NOMO-1 treated with DMSO at 0.1 percent for 48 hours (cell line): Measurements from ENCODE around the gene ETNK1.
"Not testable (repeated sequence)": the region's sequence is repeated elsewhere in the genome, so short reads cannot be mapped to it uniquely, and the experiment has no call there.

Experiments used
- DNase-seq: peaks from one replicate; lab custom pipeline; 2025; ENCODE audit not compliant: unreplicated experiment; lab: John Stamatoyannopoulos, UW

Gene ETNK1

GRCh38 chr12:22624870-22625761, at the start of gene ETNK1:
Gene ETNK1, plus strand, starts transcription at chr12:22625171. Its CDS starts 260 bp downstream, at chr12:22625431.
- DNase-seq = peak; percentile 68

GRCh38 chr12:22576065-22576464, 48.9 kb upstream of the ETNK1 start:
- no peak for DNase-seq

GRCh38 chr12:22576473-22576872, 48.5 kb upstream of the ETNK1 start:
- DNase-seq = no peak

GRCh38 chr12:22577667-22578066, 47.3 kb upstream of the ETNK1 start:
- no peak for DNase-seq

GRCh38 chr12:22578328-22578727, 46.6 kb upstream of the ETNK1 start:
- no peak for DNase-seq

GRCh38 chr12:22588817-22589216, 36.2 kb upstream of the ETNK1 start:
- DNase-seq = no peak

GRCh38 chr12:22593864-22594263, 31.1 kb upstream of the ETNK1 start:
- no peak for DNase-seq

- DNase-seq = not testable (repeated sequence)
Measured at GRCh38 chr12:22597539-22597938, 27.4 kb upstream of the ETNK1 start.

GRCh38 chr12:22598141-22598762, 26.7 kb upstream of the ETNK1 start:
- DNase-seq = no peak

GRCh38 chr12:22598763-22599161, 26.2 kb upstream of the ETNK1 start:
- DNase-seq = no peak

- no peak for DNase-seq
Measured at GRCh38 chr12:22600181-22600580, 24.8 kb upstream of the ETNK1 start.

GRCh38 chr12:22609501-22609900, 15.5 kb upstream of the ETNK1 start:
- no peak for DNase-seq

- peak; percentile 15 for DNase-seq
Measured at GRCh38 chr12:22610131-22610530, 14.8 kb upstream of the ETNK1 start.

GRCh38 chr12:22612822-22613221, 12.1 kb upstream of the ETNK1 start:
- not testable (repeated sequence) for DNase-seq

GRCh38 chr12:22615963-22616501, 8.9 kb upstream of the ETNK1 start:
- DNase-seq = no peak

GRCh38 chr12:22617630-22618029, 7.3 kb upstream of the ETNK1 start:
- DNase-seq = no peak

GRCh38 chr12:22624548-22624869, 462 bp upstream of the ETNK1 start:
- DNase-seq = no peak

- no peak for DNase-seq
Measured at GRCh38 chr12:22625762-22626294, 857 bp downstream of the ETNK1 start.

- DNase-seq = peak; percentile 18
Measured at GRCh38 chr12:22626406-22626805, 1.4 kb downstream of the ETNK1 start.

GRCh38 chr12:22627371-22627770, 2.4 kb downstream of the ETNK1 start:
- no peak for DNase-seq

GRCh38 chr12:22628228-22628627, 3.3 kb downstream of the ETNK1 start:
- no peak for DNase-seq
